GM12801 (cell line): ENCODE data around the gene SRA1.

Experiments used
- TF ChIP-seq, protein P1 (sequence below): IDR thresholded peaks from one replicate; pipeline ENCODE4 v1.5.1; 2011; ENCODE audit warnings: control low read depth; ENCODE audit not compliant: insufficient read length; ENCODE audit errors: extremely low read depth

Gene SRA1

DNA sequence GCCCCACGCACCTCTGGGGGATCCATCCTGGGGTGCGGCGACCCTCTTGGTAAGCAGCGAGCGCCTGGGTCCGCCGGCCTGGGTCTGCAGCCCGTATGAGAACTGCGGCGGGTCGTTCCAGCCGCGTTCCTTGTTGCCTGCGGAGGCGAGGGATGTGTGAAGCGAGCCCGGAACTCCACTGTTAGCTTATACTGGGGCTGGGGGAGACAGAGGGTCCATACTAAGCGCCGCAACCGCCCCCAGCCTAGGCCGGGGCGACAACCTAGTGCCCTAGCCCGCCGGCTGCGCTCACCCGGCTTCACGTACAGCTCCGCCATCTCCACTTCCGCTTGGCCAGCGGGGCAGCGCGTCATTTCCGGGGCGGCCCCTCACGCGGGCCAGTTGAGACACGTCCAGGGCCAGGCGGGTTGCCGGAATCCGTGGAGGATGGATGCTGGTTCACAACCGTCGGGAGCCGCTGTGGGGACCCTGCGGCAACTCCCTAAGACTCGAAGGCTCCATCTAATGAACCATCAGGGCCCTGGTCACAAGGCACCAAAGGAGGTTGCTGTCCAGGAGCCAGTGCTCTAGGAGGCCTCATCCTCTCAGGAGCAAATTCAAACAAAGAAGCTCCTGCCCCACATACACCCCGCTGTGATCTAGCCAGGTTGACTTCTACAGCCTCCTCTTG lies at the start of gene SRA1:
SRA1 (minus strand) TSS at position 338 of the 670 bp plus-strand sequence; CDS start at position 317, 21 bp downstream.
- TF ChIP-seq, protein P1, sequence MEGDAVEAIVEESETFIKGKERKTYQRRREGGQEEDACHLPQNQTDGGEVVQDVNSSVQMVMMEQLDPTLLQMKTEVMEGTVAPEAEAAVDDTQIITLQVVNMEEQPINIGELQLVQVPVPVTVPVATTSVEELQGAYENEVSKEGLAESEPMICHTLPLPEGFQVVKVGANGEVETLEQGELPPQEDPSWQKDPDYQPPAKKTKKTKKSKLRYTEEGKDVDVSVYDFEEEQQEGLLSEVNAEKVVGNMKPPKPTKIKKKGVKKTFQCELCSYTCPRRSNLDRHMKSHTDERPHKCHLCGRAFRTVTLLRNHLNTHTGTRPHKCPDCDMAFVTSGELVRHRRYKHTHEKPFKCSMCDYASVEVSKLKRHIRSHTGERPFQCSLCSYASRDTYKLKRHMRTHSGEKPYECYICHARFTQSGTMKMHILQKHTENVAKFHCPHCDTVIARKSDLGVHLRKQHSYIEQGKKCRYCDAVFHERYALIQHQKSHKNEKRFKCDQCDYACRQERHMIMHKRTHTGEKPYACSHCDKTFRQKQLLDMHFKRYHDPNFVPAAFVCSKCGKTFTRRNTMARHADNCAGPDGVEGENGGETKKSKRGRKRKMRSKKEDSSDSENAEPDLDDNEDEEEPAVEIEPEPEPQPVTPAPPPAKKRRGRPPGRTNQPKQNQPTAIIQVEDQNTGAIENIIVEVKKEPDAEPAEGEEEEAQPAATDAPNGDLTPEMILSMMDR, result no peak

DNA sequence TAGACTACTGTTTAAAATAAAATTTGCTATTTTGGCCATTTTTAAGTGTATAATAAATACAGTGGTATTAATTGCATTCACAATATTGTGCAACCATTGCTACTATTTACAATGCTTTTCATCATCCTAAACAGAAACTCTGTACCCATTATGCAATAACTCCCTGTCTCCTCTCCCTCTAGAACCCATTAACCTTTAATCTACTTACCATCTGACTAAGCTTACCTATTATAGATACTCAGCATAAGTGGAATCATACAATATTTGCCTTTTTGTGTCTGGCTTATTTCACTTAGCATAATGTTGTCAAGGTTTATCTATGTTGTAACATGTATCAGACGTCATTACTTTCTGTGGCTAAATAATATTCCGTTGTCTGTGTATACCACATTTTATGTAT lies 49.8 kb upstream of the SRA1 start:
- TF ChIP-seq, protein P1, result no peak

DNA sequence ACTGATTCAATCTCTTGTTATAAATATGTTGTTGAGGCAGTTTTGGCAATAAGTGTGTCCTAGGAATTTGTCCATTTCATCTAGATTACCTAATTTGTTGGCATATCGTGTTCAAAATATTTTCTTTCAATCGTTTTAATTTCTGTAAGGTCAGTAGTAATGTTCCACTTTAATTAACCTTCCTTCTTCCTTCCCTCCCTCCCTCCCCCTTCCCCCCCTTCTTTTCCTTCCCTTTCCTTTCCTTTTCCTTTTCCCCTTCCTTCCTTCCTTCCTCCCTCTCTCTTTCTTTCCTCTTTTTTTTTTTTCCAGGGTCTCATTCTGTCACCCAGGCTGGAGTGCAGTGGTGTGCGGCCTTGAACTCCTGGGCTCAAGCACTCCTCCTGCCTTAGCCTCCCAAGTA lies 48.6 kb upstream of the SRA1 start:
- TF ChIP-seq, protein P1, result no peak

DNA sequence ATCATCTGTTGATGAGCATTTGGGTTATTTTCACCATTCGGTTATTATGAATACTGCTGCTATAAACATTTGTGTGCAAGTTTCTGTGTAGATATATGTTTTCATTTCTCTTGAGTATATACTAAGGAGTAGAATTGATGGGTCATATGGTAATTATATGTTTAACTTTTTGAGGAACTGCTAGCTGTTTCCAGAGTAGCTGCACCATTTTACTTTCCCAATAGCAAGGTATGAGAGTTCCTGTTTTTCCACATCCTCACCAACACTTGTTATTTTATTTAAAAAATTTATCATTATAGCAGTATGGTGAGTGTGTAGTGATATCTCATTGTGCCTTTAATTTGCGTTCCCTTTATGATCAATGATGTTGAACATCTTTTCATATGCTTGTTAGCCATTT lies 46.5 kb upstream of the SRA1 start:
- TF ChIP-seq, protein P1, result no peak

DNA sequence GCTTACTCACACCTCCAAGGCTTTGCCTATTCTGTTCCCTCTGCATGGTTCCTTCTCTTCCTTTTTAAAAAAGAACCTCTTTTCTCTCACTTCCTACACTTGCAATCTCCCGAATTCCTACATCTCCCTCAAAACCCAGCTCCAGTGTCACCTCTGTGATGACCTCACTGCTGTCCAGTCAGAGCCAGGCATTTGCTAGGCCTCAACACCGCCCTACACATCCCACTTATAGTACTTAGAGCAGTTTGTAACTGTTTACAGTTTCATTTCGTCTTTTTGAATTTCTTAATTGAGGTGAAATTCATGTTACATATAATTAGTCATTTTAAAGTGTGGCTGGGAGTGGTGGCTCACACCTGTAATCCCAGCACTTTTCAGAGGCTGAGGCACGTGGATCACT lies 44.9 kb upstream of the SRA1 start:
- TF ChIP-seq, protein P1, result no peak

DNA sequence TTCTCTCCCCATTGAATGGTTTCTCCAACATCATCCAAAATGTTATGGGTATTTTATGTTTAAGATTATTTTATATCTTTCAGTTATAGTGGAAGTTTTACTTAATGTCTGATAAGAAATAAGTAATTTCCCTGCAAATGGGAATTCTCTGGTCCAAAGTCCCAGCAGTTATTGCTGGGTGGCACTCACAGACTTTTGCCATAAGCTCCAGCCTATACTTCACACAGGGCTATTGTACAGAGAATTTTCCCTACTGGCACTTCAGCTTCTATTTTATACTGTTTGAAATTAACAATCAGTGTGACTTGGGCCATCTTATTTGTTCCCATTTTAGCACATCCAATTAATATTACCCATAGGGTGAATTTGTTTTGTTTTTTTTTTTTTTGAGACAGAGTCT lies 42.8 kb upstream of the SRA1 start:
- TF ChIP-seq, protein P1, result no peak

DNA sequence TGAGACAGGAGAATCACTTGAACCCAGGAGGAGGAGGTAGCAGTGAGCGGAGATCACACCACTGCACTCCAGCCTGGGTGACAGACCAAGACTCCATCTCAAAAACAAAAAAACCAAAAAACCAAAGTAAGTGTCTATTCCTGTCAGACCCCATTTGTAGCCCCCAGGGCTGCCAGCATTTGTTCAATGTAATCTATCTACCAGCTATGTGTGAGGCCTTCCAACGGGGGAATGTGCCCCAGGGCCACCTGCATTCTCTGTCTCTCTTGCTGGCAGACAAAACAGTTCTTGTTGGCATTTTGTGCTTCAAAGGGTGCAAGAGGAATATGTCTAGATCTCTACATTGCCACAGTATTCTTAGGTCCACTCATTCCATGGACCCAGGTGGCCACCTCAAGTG lies 41.6 kb upstream of the SRA1 start:
- TF ChIP-seq, protein P1, result no peak
